Stimulated activated CD8-positive, alpha-beta memory T cell treated with anti-CD3 and anti-CD28 coated beads, Interleukin-4, amount 100 ng/mL, for 48 hours (primary cell): ENCODE data around the gene ST6GAL2.

Source experiments
- DNase-seq: peaks from one replicate; pipeline ENCODE4 v3.0.0-alpha.2; 2020

Gene ST6GAL2

DNA sequence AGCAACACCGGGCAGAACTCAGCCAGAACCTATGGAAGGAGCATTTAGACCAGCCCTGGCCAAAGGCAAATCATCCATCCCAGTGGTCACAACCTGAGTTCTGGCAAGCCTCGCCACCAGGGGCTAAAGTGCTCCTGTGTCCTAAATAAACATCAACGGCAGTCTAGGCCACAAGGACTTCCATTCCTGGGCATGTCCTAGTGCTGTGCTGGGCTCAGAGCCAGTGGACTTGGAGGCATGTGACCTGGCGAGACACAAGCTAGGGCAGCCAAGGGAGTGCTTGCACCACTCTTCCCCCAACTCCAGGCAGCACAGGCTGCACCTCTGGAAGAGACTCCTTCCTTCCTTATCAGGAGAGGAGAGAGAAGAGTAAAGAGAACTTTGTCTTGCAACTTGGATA, 69.0 kb downstream of the ST6GAL2 start:
- DNase-seq = no peak

DNA sequence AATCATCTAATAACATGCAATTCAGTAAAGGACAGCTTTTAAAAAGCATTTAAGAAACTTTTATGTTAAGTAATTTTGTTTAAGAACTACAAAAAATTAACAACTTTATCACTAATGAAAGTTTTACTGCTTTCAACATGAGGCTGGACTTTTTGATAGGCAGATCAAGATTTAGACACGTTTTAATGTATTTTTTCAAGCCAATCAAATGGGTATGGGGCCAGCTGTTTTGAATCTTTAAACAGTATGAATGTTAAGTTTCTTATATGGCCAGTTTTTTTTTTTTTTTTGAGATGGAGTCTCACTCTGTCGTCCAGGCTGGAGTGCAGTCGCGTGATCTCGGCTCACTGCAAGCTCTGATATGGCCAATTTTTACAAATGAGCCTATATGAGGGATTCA, 73.1 kb downstream of the ST6GAL2 start:
- DNase-seq = no peak

DNA sequence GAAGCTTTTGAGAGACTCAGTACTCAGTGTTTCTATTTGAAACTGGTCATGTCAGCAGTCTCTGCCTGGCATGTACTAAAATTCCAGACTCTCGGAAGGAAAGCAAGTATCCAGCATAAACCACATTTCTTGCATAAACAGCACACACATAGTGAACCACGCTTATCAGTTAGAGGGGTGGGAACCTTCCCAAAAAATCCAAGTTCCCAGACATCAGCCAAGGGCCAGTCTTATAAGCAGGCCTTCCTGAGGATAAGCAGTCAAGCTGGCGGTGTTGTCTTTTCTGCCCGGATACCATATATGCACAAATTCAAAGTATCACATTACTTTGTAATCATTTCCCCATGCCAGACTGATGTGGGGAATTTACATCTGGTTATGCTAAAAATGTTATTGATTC, 73.6 kb downstream of the ST6GAL2 start:
- DNase-seq = no peak

- no peak for DNase-seq
Measured at GRCh38 chr2:106805716-106806115, 80.3 kb downstream of the ST6GAL2 start.

- DNase-seq = no peak
Measured at GRCh38 chr2:106804161-106804560, 81.8 kb downstream of the ST6GAL2 start.

DNA sequence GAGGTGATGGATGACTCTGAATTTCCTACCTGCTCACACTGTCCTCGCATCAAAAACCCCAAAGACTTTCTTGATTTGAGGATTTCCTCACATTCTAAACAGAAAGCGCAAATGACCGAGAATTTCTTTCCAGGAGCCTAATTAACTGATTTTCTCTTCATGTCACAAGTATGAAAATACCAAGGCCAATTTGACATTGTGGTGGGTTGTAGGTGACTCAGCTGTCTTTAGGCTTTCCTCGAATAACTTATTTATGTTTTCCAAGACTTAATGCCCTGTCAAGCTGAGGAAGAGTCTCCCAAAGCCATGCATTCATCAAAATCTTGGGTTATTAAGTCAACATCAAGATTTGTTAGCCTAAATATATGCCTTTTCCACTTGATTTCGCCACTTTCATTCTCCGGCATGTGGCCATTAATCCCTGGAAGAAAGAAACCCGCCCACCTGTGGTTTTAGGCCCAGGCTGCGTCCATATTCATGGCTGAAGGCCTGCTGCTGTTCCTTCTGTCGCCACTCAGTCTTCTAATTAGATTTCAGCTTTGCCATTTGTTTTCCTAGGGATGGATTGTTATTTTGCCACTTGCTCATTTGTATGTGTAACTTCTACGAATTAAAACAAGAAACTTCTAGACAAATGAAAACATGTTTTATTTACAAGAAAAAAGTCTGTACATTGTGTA, 84.9 kb downstream of the ST6GAL2 start:
- DNase-seq = no peak

DNA sequence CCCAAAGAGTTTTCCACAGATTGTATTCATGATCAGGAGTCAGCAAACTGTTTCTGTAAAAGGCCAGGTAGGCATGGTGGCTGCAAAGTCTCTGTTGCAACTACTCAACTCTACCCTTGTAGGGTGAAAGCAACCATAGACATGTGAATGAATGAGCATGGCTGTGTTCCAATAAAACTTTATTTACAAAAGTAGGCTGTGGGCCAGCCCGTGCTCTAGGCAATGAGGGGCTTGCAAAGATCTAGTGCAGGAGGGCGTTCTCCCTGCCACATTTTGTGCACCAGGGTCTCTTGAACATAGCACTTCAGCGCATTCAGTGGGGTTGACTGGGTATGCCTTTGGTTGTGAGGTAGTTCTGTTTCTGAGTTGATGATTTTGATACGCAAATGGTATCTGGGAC, 85.8 kb downstream of the ST6GAL2 start:
- DNase-seq = no peak

DNA sequence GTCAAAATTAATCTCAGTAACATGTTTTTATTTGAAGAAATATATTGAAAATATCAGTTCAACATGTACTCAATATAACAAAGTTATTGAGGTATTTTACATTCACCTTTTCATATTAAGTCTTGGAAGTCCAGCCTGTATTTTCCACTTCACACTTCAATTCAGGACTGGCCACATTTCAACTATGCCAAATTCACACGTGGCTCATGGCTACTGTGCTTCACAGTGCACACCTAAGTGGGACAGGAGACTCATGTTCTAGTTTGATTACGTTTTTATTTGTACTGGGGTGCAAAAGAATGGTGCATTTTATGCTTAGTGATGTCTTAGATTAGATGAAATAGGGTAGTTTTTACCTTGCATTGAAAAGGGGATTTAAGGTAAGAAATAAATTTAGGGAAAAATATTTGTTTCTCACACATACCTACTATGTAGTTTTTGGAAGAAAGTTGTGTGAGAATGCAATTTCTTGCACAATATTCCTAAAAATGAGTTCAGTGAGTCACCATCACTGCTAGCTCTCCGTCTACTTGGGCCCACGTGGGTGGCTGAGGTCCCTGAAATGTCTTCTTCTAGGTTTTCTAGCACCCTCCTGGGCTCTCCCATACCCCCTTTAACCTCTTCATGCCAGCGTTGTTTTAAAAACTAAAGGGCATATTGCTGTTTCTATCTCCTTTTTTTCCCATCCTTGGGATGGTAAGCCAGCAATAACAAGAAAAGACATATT, 87.0 kb downstream of the ST6GAL2 start:
- no peak for DNase-seq

DNA sequence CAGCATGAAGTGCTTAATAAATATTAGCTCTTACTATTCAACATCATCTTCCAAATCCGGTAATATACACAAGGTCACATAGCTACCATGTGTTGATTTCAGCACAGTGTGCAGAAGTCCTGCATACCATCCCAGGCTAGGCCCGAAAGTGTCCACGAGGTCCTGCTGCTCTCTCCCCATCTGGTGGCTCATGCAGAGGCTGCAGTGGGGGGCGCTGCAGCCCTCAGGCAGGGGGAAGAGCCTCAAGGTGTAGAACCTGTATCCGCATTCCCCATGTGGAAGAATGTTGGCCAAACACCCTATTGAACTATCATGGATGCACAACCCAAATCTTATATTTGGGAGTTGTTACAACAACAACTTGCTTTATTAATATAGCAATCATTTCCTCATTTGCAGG, 88.5 kb downstream of the ST6GAL2 start:
- no peak for DNase-seq

GRCh38 chr2:106792671-106793070, 93.3 kb downstream of the ST6GAL2 start:
- no peak for DNase-seq

DNA sequence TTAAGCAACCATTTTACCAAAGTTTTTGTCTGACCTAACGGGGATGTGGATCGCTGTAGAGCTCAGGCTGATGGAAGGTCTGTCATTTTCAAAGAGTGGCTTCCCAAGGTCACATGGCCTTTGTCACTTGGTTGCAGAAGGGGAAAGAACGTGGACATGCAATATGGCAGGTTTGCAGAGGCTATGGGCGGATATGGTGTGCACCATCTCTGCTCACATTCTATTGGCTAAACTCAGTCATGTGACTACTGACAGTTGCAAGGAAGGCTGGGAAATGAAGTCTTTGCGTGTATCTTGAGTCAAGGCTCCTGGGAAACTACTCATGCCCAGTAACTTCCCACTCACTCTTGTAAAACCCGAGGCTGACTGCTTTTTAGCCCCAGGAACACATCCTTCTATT, 96.8 kb downstream of the ST6GAL2 start:
- no peak for DNase-seq

DNA sequence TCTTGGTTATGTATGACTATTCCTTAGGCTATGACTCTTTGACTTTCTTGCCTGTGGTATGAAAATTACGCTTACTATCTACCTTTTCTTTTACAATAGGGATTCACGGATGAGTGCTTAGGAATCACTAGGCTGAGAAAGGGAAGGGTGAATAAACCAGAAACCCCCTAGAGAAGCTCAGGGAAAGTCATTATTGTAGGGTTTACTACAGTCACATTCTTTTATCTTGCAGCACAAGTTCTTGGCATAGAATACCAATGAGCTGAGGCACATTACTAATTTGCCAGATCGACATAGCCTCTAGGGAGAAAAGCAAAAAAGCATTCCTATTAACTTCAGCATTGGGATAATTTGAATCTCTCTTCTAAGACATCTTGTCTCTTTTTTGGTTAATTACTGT, 103.3 kb downstream of the ST6GAL2 start:
- no peak for DNase-seq

- no peak for DNase-seq
Measured at GRCh38 chr2:106781196-106781595, 104.8 kb downstream of the ST6GAL2 start.

DNA sequence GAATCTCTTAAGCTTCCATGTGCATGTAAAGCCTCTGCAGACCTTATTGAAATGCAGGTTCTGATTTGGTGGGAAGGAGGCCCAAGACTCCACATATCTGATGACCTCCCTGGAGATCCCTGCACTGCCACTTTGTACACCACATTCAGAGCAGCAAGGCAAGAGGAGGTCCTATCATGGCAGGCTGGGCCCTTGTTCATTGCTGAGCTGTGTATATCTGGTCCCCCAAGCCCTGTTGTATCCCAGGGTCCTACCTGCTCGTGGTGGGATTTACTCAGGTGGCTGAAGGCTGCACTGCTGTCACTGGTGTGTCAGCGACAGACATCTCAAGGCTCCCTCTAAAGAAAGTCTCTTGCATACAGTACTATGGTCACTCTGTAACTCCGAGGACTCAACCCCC, 114.2 kb downstream of the ST6GAL2 start:
- DNase-seq = no peak

- DNase-seq = no peak
Measured at GRCh38 chr2:106770986-106771385, 115.0 kb downstream of the ST6GAL2 start.

DNA sequence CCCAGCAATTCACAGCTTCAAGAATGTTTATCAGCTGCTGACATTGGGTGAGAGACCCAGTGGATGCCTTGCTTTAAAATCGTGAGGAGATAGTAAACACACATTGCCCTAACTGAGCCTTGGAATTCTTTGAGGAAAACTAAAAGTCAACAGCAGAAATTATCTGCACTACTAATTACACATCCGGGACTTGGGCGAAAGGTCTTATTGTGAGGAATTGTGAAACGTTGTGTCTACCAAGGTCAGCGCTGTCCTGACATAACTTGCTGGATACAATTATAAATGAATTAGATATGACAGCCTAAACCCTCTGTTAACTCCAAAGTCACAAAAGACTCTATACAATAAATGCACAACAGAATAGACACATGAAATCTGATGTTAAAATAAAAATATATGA, 121.4 kb downstream of the ST6GAL2 start:
- no peak for DNase-seq

DNA sequence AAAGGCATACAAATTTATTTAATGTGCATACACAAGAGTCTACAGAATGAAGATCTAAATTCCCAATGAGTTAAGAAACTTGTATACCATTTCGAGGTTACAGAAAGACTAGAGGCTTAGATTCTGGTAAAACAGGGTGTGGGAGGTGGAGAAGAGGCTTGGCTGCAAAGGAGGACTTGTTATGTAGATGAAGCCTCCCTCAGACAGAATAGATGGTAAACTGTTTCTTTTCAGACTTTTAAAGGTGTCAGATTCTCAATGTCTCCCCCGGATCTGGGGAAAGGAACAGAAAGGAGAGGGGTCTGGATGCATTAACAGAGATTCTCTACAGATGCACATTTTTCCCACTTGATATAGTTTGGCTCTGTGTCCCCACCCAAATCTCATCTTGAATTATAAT, 126.0 kb downstream of the ST6GAL2 start:
- DNase-seq = no peak

DNA sequence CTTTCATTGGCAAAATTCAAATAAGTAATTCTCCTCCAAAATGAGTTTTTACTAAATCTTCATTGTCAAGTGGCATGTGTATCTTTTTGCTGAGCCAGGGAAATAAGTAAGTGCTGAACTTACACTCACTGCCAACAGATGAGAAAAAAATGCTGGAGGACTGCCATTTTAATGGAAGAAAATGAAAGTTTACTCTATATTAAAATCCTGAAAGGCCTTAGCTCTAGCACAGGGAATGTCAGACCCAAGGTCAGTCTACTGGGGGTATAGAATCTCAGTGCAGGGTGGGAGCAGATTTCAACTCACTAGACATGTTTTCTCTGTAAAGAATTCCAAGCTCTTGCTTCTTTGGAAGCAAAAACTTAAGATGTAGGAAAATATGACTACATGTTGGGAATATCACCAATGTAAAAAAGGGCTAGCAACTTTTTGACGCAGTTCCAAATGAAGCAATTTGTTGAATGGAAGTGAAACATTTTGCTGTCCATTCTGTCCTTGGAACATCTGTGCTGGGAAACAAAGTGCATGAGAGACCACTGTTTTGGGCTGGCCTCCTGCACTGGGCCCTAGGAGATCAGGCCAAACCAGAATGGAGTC, 127.0 kb downstream of the ST6GAL2 start:
- DNase-seq = no peak
